GM12873 (cell line): Measurements from ENCODE around the gene ADAM17.

Source experiments
- TF ChIP-seq, protein P1 (sequence below): IDR thresholded peaks from 2 replicates; pipeline ENCODE4 v1.5.1; 2012; ENCODE audit warnings: low read depth, mild to moderate bottlenecking, moderate library complexity, low read length, control low read depth; ENCODE audit not compliant: insufficient read depth; ENCODE audit errors: missing control alignments

The ADAM17 gene

DNA sequence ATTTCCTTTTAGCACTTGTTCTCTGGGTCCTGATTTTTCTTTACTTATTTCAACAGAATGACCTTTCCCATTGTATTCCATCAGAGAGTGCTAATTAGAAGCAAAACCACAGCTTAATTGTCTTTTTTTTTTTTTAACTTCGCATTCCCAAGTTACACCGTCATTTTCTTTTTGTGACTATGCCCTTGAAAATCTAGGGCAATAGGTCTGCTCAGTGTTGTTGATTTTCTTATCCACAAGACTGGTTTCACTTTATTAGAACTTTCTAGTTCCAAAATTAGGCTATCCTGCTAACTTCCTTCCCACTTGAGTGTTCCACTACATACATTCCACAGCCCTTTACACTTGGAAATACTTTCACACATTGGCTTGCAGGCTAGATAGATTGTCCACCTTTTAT lies 18.7 kb upstream of the ADAM17 start:
- TF ChIP-seq, protein P1, sequence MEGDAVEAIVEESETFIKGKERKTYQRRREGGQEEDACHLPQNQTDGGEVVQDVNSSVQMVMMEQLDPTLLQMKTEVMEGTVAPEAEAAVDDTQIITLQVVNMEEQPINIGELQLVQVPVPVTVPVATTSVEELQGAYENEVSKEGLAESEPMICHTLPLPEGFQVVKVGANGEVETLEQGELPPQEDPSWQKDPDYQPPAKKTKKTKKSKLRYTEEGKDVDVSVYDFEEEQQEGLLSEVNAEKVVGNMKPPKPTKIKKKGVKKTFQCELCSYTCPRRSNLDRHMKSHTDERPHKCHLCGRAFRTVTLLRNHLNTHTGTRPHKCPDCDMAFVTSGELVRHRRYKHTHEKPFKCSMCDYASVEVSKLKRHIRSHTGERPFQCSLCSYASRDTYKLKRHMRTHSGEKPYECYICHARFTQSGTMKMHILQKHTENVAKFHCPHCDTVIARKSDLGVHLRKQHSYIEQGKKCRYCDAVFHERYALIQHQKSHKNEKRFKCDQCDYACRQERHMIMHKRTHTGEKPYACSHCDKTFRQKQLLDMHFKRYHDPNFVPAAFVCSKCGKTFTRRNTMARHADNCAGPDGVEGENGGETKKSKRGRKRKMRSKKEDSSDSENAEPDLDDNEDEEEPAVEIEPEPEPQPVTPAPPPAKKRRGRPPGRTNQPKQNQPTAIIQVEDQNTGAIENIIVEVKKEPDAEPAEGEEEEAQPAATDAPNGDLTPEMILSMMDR = no peak

DNA sequence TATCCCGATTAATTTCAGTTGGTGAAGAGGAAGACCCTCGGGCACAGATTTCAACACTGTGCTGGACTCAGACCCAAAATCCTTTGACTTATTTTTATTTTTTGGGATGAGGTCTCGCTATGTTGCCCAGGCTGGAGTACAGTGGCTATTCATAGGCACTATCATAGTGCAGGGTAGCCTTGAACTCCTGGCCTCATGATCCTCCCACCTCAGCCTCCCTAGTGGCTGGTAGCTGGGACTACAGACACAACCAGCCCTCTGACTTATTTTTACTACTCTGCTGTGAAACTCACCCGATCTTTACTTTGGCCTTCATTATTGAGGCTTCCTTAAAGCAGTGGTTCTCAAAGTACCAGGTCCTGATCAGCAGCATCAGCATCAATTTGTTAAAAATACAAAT lies 18.2 kb upstream of the ADAM17 start:
- TF ChIP-seq, protein P1 = peak; percentile 37

DNA sequence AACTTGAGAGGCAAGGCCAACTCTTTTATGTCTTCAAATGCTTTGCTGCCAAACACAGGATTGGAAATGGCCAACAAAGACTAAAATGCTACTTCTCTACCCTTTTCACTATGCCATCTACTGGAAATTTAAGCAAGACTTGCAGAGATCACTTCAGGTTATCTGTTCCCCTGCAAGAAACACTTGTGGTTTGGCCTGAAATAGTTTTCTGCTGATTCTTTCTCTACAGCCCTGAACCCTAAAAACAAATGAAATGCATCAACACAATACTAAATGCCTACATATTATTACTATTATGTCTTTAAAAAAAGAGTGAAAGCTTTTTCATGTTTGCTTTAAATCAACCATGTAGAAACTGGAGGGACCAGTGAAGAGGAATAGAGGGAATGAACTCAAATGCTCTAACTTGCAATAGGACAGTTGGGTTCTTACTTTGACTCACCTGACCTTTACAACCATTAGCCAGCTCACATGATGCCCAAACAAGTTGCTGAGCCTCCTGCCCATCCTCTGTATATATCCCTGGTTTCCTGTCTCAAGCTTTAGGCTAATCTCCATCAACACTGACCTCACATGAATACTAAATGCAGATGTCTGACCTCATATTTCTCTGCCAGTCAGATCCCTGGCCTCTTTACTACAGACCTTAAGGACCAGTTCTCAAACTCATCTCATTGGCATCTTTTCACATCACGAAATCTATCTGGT lies 17.5 kb upstream of the ADAM17 start:
- TF ChIP-seq, protein P1 = no peak

DNA sequence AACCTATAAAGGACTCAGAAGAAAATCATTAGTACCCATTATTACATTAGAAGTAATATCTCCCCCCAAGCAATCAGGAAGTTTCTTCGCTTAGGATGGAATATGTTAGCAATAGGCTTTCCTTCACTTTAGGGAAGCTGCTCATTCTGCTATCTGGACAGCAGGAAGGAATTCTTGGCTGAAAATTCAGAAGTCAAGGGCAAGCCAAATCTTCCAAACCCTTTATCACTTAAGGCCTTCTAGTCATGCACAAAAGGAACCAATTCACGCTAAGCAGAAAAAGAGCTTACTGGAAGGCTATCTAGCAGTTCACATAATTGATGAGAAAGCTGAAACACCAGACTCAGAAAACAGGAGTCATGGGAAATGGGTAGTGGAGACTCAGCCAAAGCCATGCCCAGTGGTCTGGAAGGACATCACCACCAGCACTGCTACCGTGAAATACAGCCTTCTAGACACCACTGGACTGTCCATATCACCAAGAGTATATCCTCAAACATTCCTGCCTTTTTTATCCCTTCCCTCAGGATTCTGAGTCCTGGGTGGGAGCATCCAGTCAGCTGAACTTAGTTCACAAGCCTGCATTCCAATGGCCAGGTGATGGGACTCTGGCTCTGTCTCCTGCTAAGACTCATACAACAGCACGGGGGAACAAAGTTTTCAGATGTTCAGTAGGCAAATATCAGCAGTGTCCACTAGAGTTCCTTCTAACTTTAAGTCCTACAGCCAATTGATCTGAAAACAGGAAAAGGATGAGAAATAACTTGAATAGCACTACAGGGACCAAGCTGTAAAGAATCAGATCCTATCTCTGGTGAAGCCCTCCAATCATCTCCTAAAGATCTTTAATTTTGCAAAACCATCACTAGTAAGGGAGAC lies 14.8 kb upstream of the ADAM17 start:
- TF ChIP-seq, protein P1 = peak; percentile 23

DNA sequence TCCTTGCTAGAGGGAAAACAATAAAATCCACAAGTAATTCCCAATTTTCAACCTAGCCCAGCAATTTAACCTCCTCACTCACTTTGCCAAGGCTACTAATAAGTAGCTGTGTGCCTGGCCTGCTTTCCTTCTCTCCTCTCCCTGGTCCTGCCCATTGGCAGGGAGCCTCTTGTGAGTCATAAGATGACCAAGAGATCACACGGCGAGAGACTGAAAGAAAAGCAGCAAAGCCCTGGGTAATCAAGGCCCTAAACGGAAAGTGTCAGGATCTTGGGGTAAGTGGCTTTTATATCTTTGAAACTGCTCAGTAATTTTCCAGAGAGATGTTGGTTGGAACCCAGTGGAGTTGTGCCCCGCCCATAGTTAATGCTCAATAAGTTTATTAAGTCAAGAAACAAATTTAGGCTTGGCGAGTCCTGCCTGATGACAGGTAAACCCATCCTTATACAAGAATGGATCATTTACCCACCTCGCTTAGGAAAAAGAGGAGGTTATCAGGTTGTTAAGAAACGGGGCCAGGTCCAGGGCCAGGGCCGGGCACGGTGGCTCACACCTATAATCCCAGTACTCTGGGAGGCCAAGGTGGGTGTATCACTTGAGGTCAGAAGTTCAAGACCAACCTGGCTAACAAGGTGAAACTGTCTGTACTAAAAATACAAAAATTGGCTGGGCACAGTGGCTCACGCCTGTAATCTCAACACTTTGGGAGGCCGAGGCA lies 10.0 kb upstream of the ADAM17 start:
- TF ChIP-seq, protein P1 = no peak

DNA sequence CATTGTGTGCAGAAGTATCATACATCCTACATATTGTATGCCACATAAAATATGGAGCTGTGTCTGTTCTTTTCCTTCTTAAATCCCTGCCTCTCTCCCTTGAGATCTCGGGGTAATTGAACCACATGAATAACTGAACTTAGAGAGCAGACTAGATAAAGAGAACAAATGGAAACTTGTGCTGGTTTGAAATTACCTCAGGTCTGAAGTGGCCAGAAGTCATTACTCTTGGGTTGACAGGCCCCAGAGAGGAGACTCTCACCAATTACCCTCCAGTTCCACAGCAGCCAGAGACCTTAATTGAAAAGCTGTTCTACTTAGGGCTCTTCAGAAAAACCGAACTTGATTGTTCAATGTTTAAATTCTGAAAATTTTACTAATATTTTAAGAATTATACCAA lies 5.0 kb upstream of the ADAM17 start:
- TF ChIP-seq, protein P1 = no peak

DNA sequence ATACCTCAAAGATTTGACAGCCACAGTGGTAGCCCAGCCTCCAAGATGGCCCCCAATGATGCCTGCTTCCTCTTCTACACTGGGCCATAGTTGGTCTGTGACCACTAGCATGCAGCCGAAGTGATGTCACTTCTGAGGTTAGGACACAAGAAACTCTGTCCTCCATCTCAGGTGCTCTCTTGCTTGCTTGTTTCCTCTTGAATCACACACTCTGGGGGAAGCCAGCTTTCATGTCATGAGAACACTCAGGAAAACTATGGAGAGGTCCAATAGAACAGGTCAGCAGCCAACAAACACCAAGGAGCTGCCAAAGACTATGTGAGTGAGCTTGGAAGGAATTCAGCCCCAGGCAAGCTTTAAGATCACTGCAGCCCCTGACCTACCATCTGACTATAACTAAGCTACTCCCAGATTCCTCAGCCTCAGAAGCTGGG lies 3.3 kb upstream of the ADAM17 start:
- TF ChIP-seq, protein P1 = no peak
